NOMO-1 treated with DMSO at 0.1 percent for 48 hours (cell line): ENCODE results near the gene FAM241B.

ENCODE experiments used
- DNase-seq: peaks from one replicate; lab custom pipeline; 2025; ENCODE audit not compliant: unreplicated experiment; lab: John Stamatoyannopoulos, UW

The FAM241B gene

GRCh38 chr10:69662901-69663300 lies 32.9 kb downstream of the FAM241B start:
- DNase-seq, result no peak

- no peak for DNase-seq
These were observed 33.4 kb downstream of the FAM241B start for GRCh38 chr10:69663369-69663947.

GRCh38 chr10:69665474-69666320 lies 35.6 kb downstream of the FAM241B start:
- no peak for DNase-seq

- DNase-seq, result no peak
These were observed 36.7 kb downstream of the FAM241B start for GRCh38 chr10:69666756-69667155.

DNA sequence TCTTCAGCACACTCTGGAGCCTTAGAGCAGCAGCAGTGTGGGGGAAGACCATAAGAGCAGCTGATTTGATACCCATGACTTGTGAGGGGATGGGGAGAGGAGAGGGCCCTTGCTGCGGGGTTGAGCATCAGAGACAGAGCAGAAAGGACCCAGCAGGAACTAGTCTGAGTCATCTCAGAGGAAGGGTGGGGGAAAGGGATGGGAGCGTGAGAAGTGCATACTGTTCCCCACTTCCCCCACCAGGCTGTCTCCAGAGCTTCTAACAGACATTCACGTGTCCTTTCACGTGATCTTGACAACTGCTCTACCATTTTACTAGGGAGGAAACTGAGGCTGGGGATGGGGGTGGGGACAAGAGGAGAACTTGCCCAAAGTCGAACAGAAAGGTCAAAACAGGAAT lies 38.7 kb downstream of the FAM241B start:
- no peak for DNase-seq

DNA sequence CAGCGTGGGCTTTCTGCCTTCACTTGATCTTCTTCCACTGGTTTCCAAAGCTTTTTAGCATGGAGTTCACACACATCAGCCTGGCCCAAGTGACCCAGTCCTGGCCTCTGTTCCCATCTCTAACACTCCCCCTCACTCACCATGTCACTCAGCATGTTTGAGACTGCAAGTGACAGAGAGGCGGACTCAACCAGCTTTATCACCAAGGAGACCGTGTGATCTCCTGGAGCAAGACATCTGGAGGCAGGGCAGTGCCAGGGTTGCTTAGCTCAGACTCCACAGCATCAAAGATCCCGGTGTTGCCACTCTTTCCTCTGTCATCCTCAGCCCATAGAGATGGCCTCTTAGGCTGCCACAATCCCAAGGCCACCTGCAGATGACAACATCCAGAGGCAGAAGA lies 39.4 kb downstream of the FAM241B start:
- no peak for DNase-seq

- DNase-seq, result no peak
These were observed 43.5 kb downstream of the FAM241B start for GRCh38 chr10:69673521-69673920.

DNA sequence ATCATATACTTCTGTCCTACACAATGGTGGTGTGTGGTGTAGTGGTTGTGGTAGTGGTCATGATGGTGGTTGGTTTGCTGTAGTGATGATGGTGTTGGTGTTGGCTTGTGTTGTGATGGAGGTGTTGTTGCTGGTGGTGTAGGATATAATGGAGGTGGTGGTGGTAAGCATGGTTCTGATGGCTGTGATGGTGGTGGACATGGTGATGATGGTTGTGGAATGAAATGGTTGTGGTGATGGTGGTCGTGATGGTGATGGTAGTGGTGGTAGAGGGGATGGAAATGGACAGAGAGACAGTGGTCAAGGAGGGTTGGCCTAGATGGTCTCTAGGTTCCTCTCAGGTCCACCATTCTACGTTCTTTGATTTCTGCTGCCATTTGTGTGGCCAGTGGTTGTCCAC lies 44.7 kb downstream of the FAM241B start:
- DNase-seq, result no peak

GRCh38 chr10:69676301-69676700 lies 46.3 kb downstream of the FAM241B start:
- no peak for DNase-seq

DNA sequence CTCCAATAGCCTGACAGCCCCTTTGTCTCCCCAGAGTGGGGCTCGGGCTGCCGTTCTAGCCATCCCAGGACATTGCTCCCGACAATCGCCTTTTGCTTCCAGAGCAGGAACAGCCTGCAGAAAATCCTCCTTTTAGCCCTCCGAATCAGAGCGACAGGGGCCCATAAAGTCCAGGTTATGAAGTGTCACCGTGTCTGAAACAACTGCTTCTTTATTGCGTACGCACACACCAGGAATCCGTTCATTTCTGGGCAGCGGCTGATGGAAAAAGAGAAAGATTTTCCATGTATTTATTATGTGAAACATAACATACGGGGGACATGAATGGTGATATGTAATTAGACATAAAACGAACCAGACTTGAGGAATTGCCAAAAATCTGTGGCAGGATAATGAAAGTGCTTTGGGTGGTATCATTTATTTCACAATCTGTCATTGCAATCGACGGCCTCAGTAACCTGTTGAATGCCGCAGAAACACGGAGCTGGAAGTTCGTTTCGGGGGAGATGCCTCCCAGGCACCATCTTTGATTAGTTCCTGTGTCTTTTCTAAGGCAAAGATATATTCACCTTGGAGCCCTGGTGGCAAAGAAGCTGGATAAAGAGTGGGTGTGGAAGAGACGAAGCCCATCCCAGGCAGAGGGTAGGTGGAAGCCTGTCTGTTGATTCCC lies 48.1 kb downstream of the FAM241B start:
- no peak for DNase-seq

GRCh38 chr10:69679736-69680135 lies 49.7 kb downstream of the FAM241B start:
- DNase-seq, result no peak

- DNase-seq, result no peak
These were observed 50.6 kb downstream of the FAM241B start for GRCh38 chr10:69680610-69681009.

DNA sequence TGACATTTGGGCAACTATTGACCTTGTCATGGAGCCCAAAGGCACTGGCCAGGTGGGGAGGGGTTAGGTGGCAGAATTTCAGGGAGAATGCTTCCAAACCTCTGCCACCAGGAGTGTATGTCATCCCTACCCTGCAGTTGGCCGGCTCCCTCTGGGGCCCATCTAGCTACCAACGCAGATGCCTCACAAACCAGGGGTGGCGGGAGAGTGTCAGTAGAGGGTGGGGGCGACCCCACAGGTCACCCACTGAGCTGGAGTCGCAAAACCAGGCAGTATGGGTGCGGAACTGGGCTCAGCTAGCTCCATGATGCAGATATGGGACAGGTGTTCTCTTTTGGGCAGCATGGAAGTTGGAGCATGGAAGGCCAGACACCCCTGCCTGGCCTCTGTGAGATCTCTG lies 51.4 kb downstream of the FAM241B start:
- DNase-seq, result no peak

DNA sequence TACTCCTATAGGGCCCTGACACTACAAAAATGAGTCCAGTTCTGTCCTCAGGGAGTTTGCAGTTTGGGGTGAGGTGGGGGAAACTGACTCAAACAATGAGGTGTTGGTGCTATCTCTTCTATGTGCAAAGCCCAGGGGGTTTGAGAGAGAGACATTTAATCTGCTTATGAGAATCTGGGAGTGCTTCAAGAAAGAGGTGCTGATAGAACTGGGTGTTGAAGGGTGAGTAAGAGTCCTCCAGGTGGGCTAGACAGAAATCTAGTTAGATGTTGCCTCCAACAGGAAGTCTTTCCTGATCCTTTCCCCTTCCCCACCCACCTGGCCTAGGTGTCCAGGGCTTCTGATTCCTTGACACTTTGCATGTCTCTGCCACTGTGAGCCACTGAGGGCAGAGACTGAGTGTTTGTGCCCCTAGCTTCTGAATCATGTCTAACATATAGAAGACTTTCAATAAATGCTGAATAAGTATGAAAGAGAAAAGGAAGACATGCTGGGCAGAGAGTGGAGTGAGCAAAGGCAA lies 53.0 kb downstream of the FAM241B start:
- no peak for DNase-seq
